ENCODE results near the gene GOLT1A. TPM values are rescaled to one million over a fixed set of nuclear protein-coding genes. Genes with fewer than 3 reads are reported as not detected.

The GOLT1A gene
- polyA plus RNA-seq, 1 donor from 2014 or later, result not detected

DNA sequence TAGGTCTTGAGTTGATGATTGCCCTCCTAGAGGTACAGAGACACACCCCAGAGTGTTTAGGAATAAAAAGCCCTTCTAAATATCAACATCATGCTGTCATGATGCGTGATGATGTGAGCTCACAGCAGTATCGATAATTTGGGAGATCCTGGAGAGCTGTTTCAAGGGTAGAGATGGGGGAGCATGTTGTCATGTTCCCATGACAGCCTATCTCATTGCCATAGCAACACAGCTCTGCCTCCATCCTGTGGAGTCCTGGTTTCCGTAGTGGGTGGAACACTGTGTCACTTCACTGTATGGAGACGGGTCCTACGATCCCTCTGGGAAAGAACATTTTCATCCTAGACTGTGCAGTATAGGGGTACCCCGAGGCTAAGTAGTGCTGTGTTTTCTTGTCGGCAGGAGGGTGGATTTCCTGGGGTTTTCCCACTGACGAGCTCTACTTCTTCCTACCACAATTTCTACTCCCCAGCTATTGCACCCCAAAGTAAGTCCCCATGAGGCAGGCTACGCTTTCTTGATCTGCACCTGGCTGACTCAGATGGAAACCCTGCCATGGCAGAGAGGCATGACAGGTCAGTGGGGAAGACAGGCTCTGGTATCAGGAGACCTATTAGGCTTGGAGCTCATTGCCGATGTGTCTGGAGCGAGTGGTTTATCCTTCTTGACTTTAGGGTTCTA lies 24.7 kb downstream of the GOLT1A start:
- Histone ChIP-seq H3K27me3 (ENCODE audit: insufficient read depth, low read depth, low read length) (no peaks in the 10 kb centered on the region), H3K9ac (ENCODE audit: low read length) (peak overlapping the region; percentile 63), H3K79me2 (replicated peaks; ENCODE audit: insufficient read depth, low read length) (no peaks in the 10 kb centered on the region), H3F3A (ENCODE audit: insufficient read depth, low read length, poor library complexity, severe bottlenecking) (peaks cover 5% of the 10 kb centered on the region), H3K9me2 (ENCODE audit: insufficient read depth, low read length) (no peaks in the 10 kb centered on the region), H3K4me3 (ENCODE audit: low read length) (peak overlapping the region; percentile 56), H2AFZ (ENCODE audit: low read depth, low read length) (no peak overlapping the region), H3K4me2 (ENCODE audit: low read length) (peak overlapping the region; percentile 79), H4K20me1 (ENCODE audit: insufficient read depth) (no peaks in the 10 kb centered on the region), H3K27ac (ENCODE audit: low read length) (peak overlapping the region; percentile 91), H3K9me3 (ENCODE audit: low read length) (no peaks in the 10 kb centered on the region), H3K36me3 (ENCODE audit: insufficient read depth, low read length) (no peaks in the 10 kb centered on the region)
- TF ChIP-seq EP300 (conservative IDR thresholded peaks at IDR 0.05; ENCODE audit: poor library complexity, severe bottlenecking) (peak; percentile 89), MXI1 (conservative IDR thresholded peaks at IDR 0.05; ENCODE audit: poor library complexity, severe bottlenecking) (peak; percentile 83), RAD21 (conservative IDR thresholded peaks at IDR 0.05) (peak; percentile 23), POLR2AphosphoS5 (IDR thresholded peaks at IDR 0.05) (peak; percentile 91), SMC3 (conservative IDR thresholded peaks at IDR 0.05; ENCODE audit: poor library complexity) (no peak), EZH2 (IDR thresholded peaks at IDR 0.05; ENCODE audit: borderline replicate concordance, insufficient read depth, low read length, poor library complexity, severe bottlenecking) (no peak)
- TF ChIP-seq, protein P1, sequence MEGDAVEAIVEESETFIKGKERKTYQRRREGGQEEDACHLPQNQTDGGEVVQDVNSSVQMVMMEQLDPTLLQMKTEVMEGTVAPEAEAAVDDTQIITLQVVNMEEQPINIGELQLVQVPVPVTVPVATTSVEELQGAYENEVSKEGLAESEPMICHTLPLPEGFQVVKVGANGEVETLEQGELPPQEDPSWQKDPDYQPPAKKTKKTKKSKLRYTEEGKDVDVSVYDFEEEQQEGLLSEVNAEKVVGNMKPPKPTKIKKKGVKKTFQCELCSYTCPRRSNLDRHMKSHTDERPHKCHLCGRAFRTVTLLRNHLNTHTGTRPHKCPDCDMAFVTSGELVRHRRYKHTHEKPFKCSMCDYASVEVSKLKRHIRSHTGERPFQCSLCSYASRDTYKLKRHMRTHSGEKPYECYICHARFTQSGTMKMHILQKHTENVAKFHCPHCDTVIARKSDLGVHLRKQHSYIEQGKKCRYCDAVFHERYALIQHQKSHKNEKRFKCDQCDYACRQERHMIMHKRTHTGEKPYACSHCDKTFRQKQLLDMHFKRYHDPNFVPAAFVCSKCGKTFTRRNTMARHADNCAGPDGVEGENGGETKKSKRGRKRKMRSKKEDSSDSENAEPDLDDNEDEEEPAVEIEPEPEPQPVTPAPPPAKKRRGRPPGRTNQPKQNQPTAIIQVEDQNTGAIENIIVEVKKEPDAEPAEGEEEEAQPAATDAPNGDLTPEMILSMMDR (IDR thresholded peaks at IDR 0.05; ENCODE audit: poor library complexity, severe bottlenecking), result no peak
- TF ChIP-seq, protein P2, sequence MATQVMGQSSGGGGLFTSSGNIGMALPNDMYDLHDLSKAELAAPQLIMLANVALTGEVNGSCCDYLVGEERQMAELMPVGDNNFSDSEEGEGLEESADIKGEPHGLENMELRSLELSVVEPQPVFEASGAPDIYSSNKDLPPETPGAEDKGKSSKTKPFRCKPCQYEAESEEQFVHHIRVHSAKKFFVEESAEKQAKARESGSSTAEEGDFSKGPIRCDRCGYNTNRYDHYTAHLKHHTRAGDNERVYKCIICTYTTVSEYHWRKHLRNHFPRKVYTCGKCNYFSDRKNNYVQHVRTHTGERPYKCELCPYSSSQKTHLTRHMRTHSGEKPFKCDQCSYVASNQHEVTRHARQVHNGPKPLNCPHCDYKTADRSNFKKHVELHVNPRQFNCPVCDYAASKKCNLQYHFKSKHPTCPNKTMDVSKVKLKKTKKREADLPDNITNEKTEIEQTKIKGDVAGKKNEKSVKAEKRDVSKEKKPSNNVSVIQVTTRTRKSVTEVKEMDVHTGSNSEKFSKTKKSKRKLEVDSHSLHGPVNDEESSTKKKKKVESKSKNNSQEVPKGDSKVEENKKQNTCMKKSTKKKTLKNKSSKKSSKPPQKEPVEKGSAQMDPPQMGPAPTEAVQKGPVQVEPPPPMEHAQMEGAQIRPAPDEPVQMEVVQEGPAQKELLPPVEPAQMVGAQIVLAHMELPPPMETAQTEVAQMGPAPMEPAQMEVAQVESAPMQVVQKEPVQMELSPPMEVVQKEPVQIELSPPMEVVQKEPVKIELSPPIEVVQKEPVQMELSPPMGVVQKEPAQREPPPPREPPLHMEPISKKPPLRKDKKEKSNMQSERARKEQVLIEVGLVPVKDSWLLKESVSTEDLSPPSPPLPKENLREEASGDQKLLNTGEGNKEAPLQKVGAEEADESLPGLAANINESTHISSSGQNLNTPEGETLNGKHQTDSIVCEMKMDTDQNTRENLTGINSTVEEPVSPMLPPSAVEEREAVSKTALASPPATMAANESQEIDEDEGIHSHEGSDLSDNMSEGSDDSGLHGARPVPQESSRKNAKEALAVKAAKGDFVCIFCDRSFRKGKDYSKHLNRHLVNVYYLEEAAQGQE (IDR thresholded peaks at IDR 0.05; ENCODE audit: borderline replicate concordance), result no peak

- H3K27me3 ChIP-seq (ENCODE audit: insufficient read depth, low read depth, low read length), result no peaks in the 10 kb centered on the region
- no peaks in the 10 kb centered on the region for H3K9me3 ChIP-seq (ENCODE audit: low read length)
- TF ChIP-seq MXI1 (conservative IDR thresholded peaks at IDR 0.05; ENCODE audit: poor library complexity, severe bottlenecking), result no peak
- TF ChIP-seq, protein P2 (IDR thresholded peaks at IDR 0.05; ENCODE audit: borderline replicate concordance), result no peak
- TF ChIP-seq SMC3 (conservative IDR thresholded peaks at IDR 0.05; ENCODE audit: poor library complexity), result no peak
- no peak for TF ChIP-seq RAD21 (conservative IDR thresholded peaks at IDR 0.05)
- TF ChIP-seq, protein P1 (IDR thresholded peaks at IDR 0.05; ENCODE audit: poor library complexity, severe bottlenecking), result no peak
- TF ChIP-seq EZH2 (IDR thresholded peaks at IDR 0.05; ENCODE audit: borderline replicate concordance, insufficient read depth, low read length, poor library complexity, severe bottlenecking), result no peak
- no peak for TF ChIP-seq TAF1 (IDR thresholded peaks at IDR 0.05; ENCODE audit: low read depth)
- no peak for TF ChIP-seq POLR2AphosphoS5 (IDR thresholded peaks at IDR 0.05)
- TF ChIP-seq EP300 (conservative IDR thresholded peaks at IDR 0.05; ENCODE audit: poor library complexity, severe bottlenecking), result no peak
- H3K9ac ChIP-seq (ENCODE audit: low read length), result no peak overlapping the region
- H4K20me1 ChIP-seq (ENCODE audit: insufficient read depth), result no peaks in the 10 kb centered on the region
- H3K4me3 ChIP-seq (ENCODE audit: low read length), result no peak overlapping the region
- H3F3A ChIP-seq (ENCODE audit: insufficient read depth, low read length, poor library complexity, severe bottlenecking), result peaks cover 5% of the 10 kb centered on the region
- H3K4me2 ChIP-seq (ENCODE audit: low read length), result no peak overlapping the region
- no peak overlapping the region for H3K27ac ChIP-seq (ENCODE audit: low read length)
- H3K79me2 ChIP-seq (replicated peaks; ENCODE audit: insufficient read depth, low read length), result no peaks in the 10 kb centered on the region
- H2AFZ ChIP-seq (ENCODE audit: low read depth, low read length), result no peak overlapping the region
- no peaks in the 10 kb centered on the region for H3K36me3 ChIP-seq (ENCODE audit: insufficient read depth, low read length)
- H3K9me2 ChIP-seq (ENCODE audit: insufficient read depth, low read length), result no peaks in the 10 kb centered on the region
These were observed 27.2 kb downstream of the GOLT1A start for GRCh38 chr1:204186597-204186996.

Data from neural cell (in vitro differentiated cells).